ENCODE results near the gene C15orf39.
A peak's percentile ranks its signal among the peaks of the same experiment; 100 is the strongest.

Gene C15orf39

GRCh38 chr15:75197062-75197630, 4.5 kb upstream of the C15orf39 start:
- H3K4me3 ChIP-seq (ENCODE audit: low read depth, low read length): no peak overlapping the region
- TF ChIP-seq CTCF (IDR thresholded peaks at IDR 0.05; ENCODE audit: low read depth, low read length, missing control alignments): no peak
- DNase-seq (ENCODE audit: low read depth): no peak

- DNase-seq (ENCODE audit: low read depth): peak; percentile 94
- no peak for TF ChIP-seq CTCF (IDR thresholded peaks at IDR 0.05; ENCODE audit: low read depth, low read length, missing control alignments)
- H3K4me3 ChIP-seq (ENCODE audit: low read depth, low read length): peak overlapping the region; percentile 51
These were observed 2.9 kb upstream of the C15orf39 start for GRCh38 chr15:75198560-75199356.

GRCh38 chr15:75199357-75199940, 2.2 kb upstream of the C15orf39 start:
- peak; percentile 45 for DNase-seq (ENCODE audit: low read depth)
- H3K4me3 ChIP-seq (ENCODE audit: low read depth, low read length): peak overlapping the region; percentile 51
- TF ChIP-seq CTCF (IDR thresholded peaks at IDR 0.05; ENCODE audit: low read depth, low read length, missing control alignments): no peak

GRCh38 chr15:75200391-75200764, 1.3 kb upstream of the C15orf39 start:
- no peak for TF ChIP-seq CTCF (IDR thresholded peaks at IDR 0.05; ENCODE audit: low read depth, low read length, missing control alignments)
- DNase-seq (ENCODE audit: low read depth): no peak
- peak overlapping the region; percentile 51; the same call in 1 of the 2 replicates for H3K4me3 ChIP-seq (ENCODE audit: low read depth, low read length)

GRCh38 chr15:75200765-75201615, 692 bp upstream of the C15orf39 start:
- no peak for TF ChIP-seq CTCF (IDR thresholded peaks at IDR 0.05; ENCODE audit: low read depth, low read length, missing control alignments)
- peak overlapping the region; percentile 82 for H3K4me3 ChIP-seq (ENCODE audit: low read depth, low read length)
- peak; percentile 60 for DNase-seq (ENCODE audit: low read depth)

GRCh38 chr15:75202251-75203016, 752 bp downstream of the C15orf39 start:
- TF ChIP-seq CTCF (IDR thresholded peaks at IDR 0.05; ENCODE audit: low read depth, low read length, missing control alignments): peak; percentile 18
- H3K4me3 ChIP-seq (ENCODE audit: low read depth, low read length): peak overlapping the region; percentile 82
- DNase-seq (ENCODE audit: low read depth): peak; percentile 73
